Vagina (tissue), 2 donors: ENCODE results near the gene ASPM. TPM values are rescaled to one million over a fixed set of nuclear protein-coding genes. Genes with fewer than 3 reads are reported as not detected.

Experiments
- DNase-seq, 2 donors: peaks; one replicate each; pipeline ENCODE4 v3.0.0-alpha.2; 2017; ENCODE audit errors: extremely low spot score in 2 of 2
- H3K27ac ChIP-seq: fragments of 200-600 bp; sonication (generic); one replicate; pipeline ENCODE4 v1.5.1; 2019
- H3K27me3 ChIP-seq: fragments of 200-600 bp; sonication (generic); one replicate; pipeline ENCODE4 v1.5.1; 2019
- H3K36me3 ChIP-seq, 2 donors: fragments of 200-600 bp; sonication (generic); one replicate each; pipeline ENCODE4 v1.5.1; 2017 to 2019
- H3K4me1 ChIP-seq: fragments of 200-600 bp; sonication (generic); one replicate; pipeline ENCODE4 v1.5.1; 2019
- H3K4me3 ChIP-seq, 2 donors: fragments of 200-600 bp; sonication (generic); 1 replicate in 1 of 2; 2 replicates in 1 of 2; pipeline ENCODE4 v1.5.1; 2016 to 2019
- H3K9me3 ChIP-seq: fragments of 200-600 bp; sonication (generic); one replicate; pipeline ENCODE4 v1.5.1; 2019
- CTCF ChIP-seq, 3 experiments: fragments of 450-650 bp in 2 of 3; fragments of 200-600 bp in 1 of 3; sonication (generic) in 1 of 3; IDR thresholded peaks; one replicate each; pipeline ENCODE4 v1.5.1; 2017 to 2019; ENCODE audit warnings: antibody characterized with exemption in 3 of 3, mild to moderate bottlenecking in 2 of 3, moderate library complexity in 2 of 3
- POLR2A ChIP-seq, 2 donors: fragments of 450-650 bp; IDR thresholded peaks; one replicate each; pipeline ENCODE4 v1.6.1; 2017; ENCODE audit warnings: antibody characterized with exemption in 2 of 2, mild to moderate bottlenecking in 2 of 2, moderate library complexity in 2 of 2
- POLR2AphosphoS5 ChIP-seq, 2 donors: sonication (generic); formaldehyde crosslinking; IDR thresholded peaks; one replicate each; pipeline ENCODE4 v1.9.0; 2017; ENCODE audit warnings: antibody characterized with exemption in 2 of 2, mild to moderate bottlenecking in 2 of 2, low read depth in 1 of 2; ENCODE audit not compliant: insufficient read depth in 1 of 2
- intact Hi-C: fragments of 100-400 bp; cut with DNase I; formaldehyde crosslinking; loops from one replicate; pipeline ENCODE4 v1.15.1; 2023
- total RNA-seq: library from RNA; depleted of rRNA; stranded (reverse); fragments of >200 nt; gene quantifications from one replicate; pipeline ENCODE4 v1.2.3, GENCODE V29; 2016

Gene ASPM
- total RNA-seq, 1 donor from 2014 or later = 4.2 TPM

- Histone ChIP-seq H3K27me3 (no peaks in the 10 kb centered on the region), H3K9me3 (no peaks in the 10 kb centered on the region), H3K4me3 (no peak overlapping the region), H3K4me1 (no peaks in the 10 kb centered on the region), H3K36me3 (peaks cover 0 to 36% of the 10 kb centered on the region in 2 donors), H3K27ac (no peak overlapping the region)
- DNase-seq = no peak
- TF ChIP-seq POLR2AphosphoS5 (IDR thresholded peaks at IDR 0.05; ENCODE audit: insufficient read depth in 1 of 2, low read depth in 1 of 2) (no peak), POLR2A (IDR thresholded peaks at IDR 0.05) (no peak)
- intact Hi-C loops = no loop called here
These were observed 27.4 kb upstream of the ASPM start for GRCh38 chr1:197173571-197174507.

- Histone ChIP-seq H3K36me3 (peaks cover 0 to 23% of the 10 kb centered on the region in 2 donors), H3K4me1 (no peaks in the 10 kb centered on the region), H3K27ac (no peak overlapping the region), H3K4me3 (no peak overlapping the region), H3K27me3 (no peaks in the 10 kb centered on the region), H3K9me3 (no peaks in the 10 kb centered on the region)
- intact Hi-C loops = no loop called here
- TF ChIP-seq CTCF (IDR thresholded peaks at IDR 0.05) (no peak), POLR2AphosphoS5 (IDR thresholded peaks at IDR 0.05; ENCODE audit: insufficient read depth in 1 of 2, low read depth in 1 of 2) (no peak), POLR2A (IDR thresholded peaks at IDR 0.05) (no peak)
- DNase-seq = no peak
These were observed 25.1 kb upstream of the ASPM start for GRCh38 chr1:197171531-197171930.

GRCh38 chr1:197170538-197170937, 24.1 kb upstream of the ASPM start:
- Histone ChIP-seq H3K4me3 (no peak overlapping the region), H3K27ac (no peak overlapping the region), H3K36me3 (peaks cover 0 to 18% of the 10 kb centered on the region in 2 donors), H3K4me1 (no peaks in the 10 kb centered on the region), H3K9me3 (no peaks in the 10 kb centered on the region), H3K27me3 (no peaks in the 10 kb centered on the region)
- intact Hi-C loops = no loop called here
- TF ChIP-seq CTCF (IDR thresholded peaks at IDR 0.05) (no peak), POLR2A (IDR thresholded peaks at IDR 0.05) (no peak), POLR2AphosphoS5 (IDR thresholded peaks at IDR 0.05; ENCODE audit: insufficient read depth in 1 of 2, low read depth in 1 of 2) (no peak)
- no peak for DNase-seq

GRCh38 chr1:197159461-197159860, 13.0 kb upstream of the ASPM start:
- Histone ChIP-seq H3K27ac (no peak overlapping the region), H3K27me3 (no peaks in the 10 kb centered on the region), H3K36me3 (peaks cover 3 to 10% of the 10 kb centered on the region in 2 donors), H3K4me3 (no peak overlapping the region), H3K4me1 (no peaks in the 10 kb centered on the region), H3K9me3 (no peaks in the 10 kb centered on the region)
- DNase-seq = no peak
- TF ChIP-seq CTCF (IDR thresholded peaks at IDR 0.05) (no peak), POLR2AphosphoS5 (IDR thresholded peaks at IDR 0.05; ENCODE audit: insufficient read depth in 1 of 2, low read depth in 1 of 2) (no peak), POLR2A (IDR thresholded peaks at IDR 0.05) (no peak)
- intact Hi-C loops = no loop called here

- Histone ChIP-seq H3K4me1 (no peaks in the 10 kb centered on the region), H3K27me3 (no peaks in the 10 kb centered on the region), H3K4me3 (no peak overlapping the region), H3K9me3 (no peaks in the 10 kb centered on the region), H3K36me3 (peaks cover 0 to 10% of the 10 kb centered on the region in 2 donors), H3K27ac (no peak overlapping the region)
- DNase-seq = no peak
- intact Hi-C loops = no loop called here
- no peak for TF ChIP-seq CTCF (IDR thresholded peaks at IDR 0.05)
These were observed 10.2 kb upstream of the ASPM start for GRCh38 chr1:197156692-197157091.
